ENCODE measurements around the gene NONO.

DNA sequence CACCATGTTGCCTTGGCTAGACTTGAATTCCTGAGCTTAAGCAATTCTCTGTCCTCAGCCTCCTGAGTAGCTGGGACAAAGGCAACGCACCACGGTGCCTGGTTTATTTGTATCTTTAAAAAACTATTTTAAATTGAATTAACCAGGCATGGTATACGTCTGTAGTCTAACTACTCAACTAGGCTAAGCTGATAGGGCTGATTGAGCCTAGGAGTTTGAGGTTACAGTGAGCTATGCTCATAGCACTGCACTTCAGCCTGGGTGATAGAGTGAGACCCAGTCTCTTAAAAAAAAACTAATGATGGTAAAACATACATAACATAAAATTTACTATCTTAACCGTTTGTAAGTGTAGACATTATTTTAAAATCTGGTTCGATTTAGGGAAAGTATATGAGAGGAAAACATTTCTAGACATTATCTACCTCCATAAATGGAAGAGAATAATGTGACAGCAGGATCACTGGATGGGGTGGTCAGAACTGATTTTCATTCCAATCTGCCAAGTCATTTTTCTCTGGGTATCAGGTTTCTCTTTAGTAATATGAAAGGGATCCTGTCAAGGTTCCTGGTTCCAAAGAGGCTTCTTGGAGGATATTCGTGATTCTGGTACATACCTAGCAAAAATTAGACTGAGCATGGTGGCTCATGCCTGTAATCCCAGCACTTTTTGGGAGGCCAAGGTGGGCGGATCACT, 9.4 kb downstream of the NONO start:
- TF ChIP-seq, protein P1, sequence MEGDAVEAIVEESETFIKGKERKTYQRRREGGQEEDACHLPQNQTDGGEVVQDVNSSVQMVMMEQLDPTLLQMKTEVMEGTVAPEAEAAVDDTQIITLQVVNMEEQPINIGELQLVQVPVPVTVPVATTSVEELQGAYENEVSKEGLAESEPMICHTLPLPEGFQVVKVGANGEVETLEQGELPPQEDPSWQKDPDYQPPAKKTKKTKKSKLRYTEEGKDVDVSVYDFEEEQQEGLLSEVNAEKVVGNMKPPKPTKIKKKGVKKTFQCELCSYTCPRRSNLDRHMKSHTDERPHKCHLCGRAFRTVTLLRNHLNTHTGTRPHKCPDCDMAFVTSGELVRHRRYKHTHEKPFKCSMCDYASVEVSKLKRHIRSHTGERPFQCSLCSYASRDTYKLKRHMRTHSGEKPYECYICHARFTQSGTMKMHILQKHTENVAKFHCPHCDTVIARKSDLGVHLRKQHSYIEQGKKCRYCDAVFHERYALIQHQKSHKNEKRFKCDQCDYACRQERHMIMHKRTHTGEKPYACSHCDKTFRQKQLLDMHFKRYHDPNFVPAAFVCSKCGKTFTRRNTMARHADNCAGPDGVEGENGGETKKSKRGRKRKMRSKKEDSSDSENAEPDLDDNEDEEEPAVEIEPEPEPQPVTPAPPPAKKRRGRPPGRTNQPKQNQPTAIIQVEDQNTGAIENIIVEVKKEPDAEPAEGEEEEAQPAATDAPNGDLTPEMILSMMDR (IDR thresholded peaks at IDR 0.05): no peak
- no peak for TF ChIP-seq POLR2A (IDR thresholded peaks at IDR 0.05)
- TF ChIP-seq EP300 (IDR thresholded peaks at IDR 0.05): no peak
